HepG2 (cell line): ENCODE results near the gene NFKB2. TPM values are rescaled to one million over a fixed set of nuclear protein-coding genes. Genes with fewer than 3 reads are reported as not detected.

Source experiments
- ARNTL ChIP-seq: sonication (generic); formaldehyde crosslinking; IDR thresholded peaks from 2 replicates; pipeline ENCODE4 v1.4.0; 2020; ENCODE audit warnings: mild to moderate bottlenecking, missing genetic modification reagents
- FOXA1 ChIP-seq, 2 experiments: fragments of 450-650 bp in 1 of 2; sonication (generic) in 1 of 2; formaldehyde crosslinking in 1 of 2; IDR thresholded peaks; 2 replicates each; pipeline versions ENCODE4 v1.4.0 to v1.6.1; 2016 to 2020; ENCODE audit warnings: missing genetic modification reagents in 1 of 2
- KLF15 ChIP-seq: sonication (generic); formaldehyde crosslinking; IDR thresholded peaks from 2 replicates; pipeline ENCODE4 v1.8.1; 2023; ENCODE audit warnings: borderline replicate concordance, mild to moderate bottlenecking, inconsistent platforms, missing genetic modification reagents, mixed read lengths
- LCORL ChIP-seq, 2 experiments: fragments of 450-650 bp in 1 of 2; sonication (generic) in 1 of 2; formaldehyde crosslinking in 1 of 2; IDR thresholded peaks; 2 replicates each; pipeline versions ENCODE4 v1.5.0 to v1.6.1; 2017 to 2020; ENCODE audit warnings: antibody characterized with exemption in 1 of 2, missing genetic modification reagents in 1 of 2
- MIXL1 ChIP-seq: IDR thresholded peaks from 2 replicates; pipeline ENCODE4 v1.6.1; 2016
- ZNF614 ChIP-seq: IDR thresholded peaks from 2 replicates; pipeline ENCODE4 v1.6.1; 2018; ENCODE audit warnings: missing biosample characterization, missing genetic modification reagents, inconsistent platforms, borderline replicate concordance
- ZNF768 ChIP-seq: sonication (generic); formaldehyde crosslinking; IDR thresholded peaks from 2 replicates; pipeline ENCODE4 v1.4.0; 2020; ENCODE audit warnings: missing genetic modification reagents
- ZNF780A ChIP-seq: sonication (generic); formaldehyde crosslinking; IDR thresholded peaks from 2 replicates; pipeline ENCODE4 v1.8.0; 2022; ENCODE audit warnings: mild to moderate bottlenecking, missing genetic modification reagents, moderate library complexity
- polyA plus RNA-seq, 8 experiments: library from polyadenylated mRNA; depleted of rRNA in 3 of 8; stranded (reverse) in 7 of 8; unstranded in 1 of 8; fragments of >200 nt; fragmentation: Illumina TruSeq in 4 of 8; extraction: Trizol in 4 of 8; gene quantifications; 2 replicates each; pipeline versions ENCODE4 v1.2.1 to v1.2.3, GENCODE V29; 2011 to 2016; ENCODE audit warnings: low read depth in 4 of 8, missing spikeins in 1 of 8, mixed read lengths in 1 of 8; ENCODE audit not compliant: insufficient read depth in 1 of 8
- total RNA-seq, 5 experiments: library from RNA; depleted of rRNA; stranded (reverse); fragments of >200 nt; fragmentation: Illumina TruSeq; extraction: Trizol; gene quantifications; 2 replicates each; pipeline ENCODE4 v1.2.3, GENCODE V29; 2016; ENCODE audit warnings: low read depth in 1 of 5
- TF ChIP-seq, protein P1 (sequence below): IDR thresholded peaks from 2 replicates; pipeline ENCODE4 v1.6.1; 2018; ENCODE audit warnings: missing genetic modification reagents, mild to moderate bottlenecking, missing compliant biosample characterization
- TF ChIP-seq, protein P2 (sequence below): sonication (generic); formaldehyde crosslinking; IDR thresholded peaks from 2 replicates; pipeline ENCODE4 v1.4.0; 2020; ENCODE audit warnings: missing genetic modification reagents
- TF ChIP-seq, protein P3 (sequence below): sonication (generic); formaldehyde crosslinking; IDR thresholded peaks from 2 replicates; pipeline ENCODE4 v1.4.0; 2020; ENCODE audit warnings: missing genetic modification reagents, mild to moderate bottlenecking, borderline replicate concordance
- TF ChIP-seq, protein P4 (sequence below): IDR thresholded peaks from 2 replicates; pipeline ENCODE4 v1.4.0; 2020; ENCODE audit warnings: mild to moderate bottlenecking, missing genetic modification reagents
- TF ChIP-seq, protein P5 (sequence below): conservative IDR thresholded peaks from 2 replicates; pipeline ENCODE4 v1.6.1; 2018; ENCODE audit warnings: missing genetic modification reagents
- TF ChIP-seq, protein P6 (sequence below): sonication (generic); formaldehyde crosslinking; IDR thresholded peaks from 2 replicates; pipeline ENCODE4 v1.4.0; 2020; ENCODE audit warnings: missing genetic modification reagents

The NFKB2 gene
- total and polyA plus RNA-seq, 2 of the 13 experiments (the other 11 are each of a cell fraction or from before 2014, with no cell fraction given): 7.7 to 12.5 TPM

DNA sequence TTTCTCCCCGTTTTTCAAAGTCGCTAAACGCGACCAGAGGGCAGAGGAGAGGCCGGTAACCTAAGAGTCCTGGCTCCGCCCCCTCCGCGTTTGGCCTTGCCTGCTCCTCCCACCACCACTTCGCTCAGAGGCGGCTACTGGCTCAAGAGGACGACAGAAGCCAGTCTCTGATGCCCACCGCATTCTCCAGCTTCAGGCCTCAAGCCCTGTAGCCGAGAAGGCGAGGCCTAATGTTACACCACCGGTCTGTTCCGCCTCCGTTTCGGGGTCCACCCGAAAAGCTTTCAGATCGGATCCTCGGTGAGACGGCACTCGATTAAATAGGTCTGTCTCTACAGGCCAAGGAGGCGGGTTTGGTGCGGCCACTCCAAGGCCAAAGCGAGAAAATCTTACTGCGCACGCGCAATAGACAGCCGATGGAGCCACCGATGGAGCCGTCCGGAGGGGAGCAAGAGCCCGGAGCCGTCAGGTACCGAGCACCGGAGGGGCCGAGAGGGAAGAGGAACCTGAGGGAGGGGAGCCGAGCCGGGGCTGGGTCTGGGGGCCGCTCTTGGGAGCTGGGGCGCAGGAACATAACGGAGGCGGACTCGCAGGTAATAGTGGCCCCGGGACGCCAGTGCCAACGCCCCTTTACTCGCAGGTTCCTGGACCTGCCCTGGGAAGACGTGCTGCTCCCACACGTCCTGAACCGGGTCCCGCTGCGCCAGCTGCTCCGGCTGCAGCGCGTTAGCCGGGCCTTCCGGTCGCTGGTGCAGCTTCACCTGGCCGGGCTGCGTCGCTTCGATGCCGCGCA is 25.4 kb downstream of the NFKB2 start, which contains the start of gene FBXL15 (continued):
- TF ChIP-seq, protein P1, sequence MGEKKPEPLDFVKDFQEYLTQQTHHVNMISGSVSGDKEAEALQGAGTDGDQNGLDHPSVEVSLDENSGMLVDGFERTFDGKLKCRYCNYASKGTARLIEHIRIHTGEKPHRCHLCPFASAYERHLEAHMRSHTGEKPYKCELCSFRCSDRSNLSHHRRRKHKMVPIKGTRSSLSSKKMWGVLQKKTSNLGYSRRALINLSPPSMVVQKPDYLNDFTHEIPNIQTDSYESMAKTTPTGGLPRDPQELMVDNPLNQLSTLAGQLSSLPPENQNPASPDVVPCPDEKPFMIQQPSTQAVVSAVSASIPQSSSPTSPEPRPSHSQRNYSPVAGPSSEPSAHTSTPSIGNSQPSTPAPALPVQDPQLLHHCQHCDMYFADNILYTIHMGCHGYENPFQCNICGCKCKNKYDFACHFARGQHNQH (CRISPR knock-in tag): peak; percentile 84; the same call in 1 of the 2 replicates
- TF ChIP-seq, protein P2, sequence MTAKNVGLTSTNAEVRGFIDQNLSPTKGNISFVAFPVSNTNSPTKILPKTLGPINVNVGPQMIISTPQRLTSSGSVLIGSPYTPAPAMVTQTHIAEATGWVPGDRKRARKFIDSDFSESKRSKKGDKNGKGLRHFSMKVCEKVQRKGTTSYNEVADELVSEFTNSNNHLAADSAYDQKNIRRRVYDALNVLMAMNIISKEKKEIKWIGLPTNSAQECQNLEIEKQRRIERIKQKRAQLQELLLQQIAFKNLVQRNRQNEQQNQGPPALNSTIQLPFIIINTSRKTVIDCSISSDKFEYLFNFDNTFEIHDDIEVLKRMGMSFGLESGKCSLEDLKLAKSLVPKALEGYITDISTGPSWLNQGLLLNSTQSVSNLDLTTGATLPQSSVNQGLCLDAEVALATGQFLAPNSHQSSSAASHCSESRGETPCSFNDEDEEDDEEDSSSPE (CRISPR knock-in tag): peak; percentile 57
- TF ChIP-seq LCORL (IDR thresholded peaks at IDR 0.05): no peak
- TF ChIP-seq LCORL (CRISPR knock-in tag; IDR thresholded peaks at IDR 0.05): peak; percentile 78
- peak; percentile 14; the same call in 1 of the 2 replicates for TF ChIP-seq ZNF614
- TF ChIP-seq FOXA1 (IDR thresholded peaks at IDR 0.05): no peak
- TF ChIP-seq FOXA1 (CRISPR knock-in tag; IDR thresholded peaks at IDR 0.05): no peak
- TF ChIP-seq, protein P3, sequence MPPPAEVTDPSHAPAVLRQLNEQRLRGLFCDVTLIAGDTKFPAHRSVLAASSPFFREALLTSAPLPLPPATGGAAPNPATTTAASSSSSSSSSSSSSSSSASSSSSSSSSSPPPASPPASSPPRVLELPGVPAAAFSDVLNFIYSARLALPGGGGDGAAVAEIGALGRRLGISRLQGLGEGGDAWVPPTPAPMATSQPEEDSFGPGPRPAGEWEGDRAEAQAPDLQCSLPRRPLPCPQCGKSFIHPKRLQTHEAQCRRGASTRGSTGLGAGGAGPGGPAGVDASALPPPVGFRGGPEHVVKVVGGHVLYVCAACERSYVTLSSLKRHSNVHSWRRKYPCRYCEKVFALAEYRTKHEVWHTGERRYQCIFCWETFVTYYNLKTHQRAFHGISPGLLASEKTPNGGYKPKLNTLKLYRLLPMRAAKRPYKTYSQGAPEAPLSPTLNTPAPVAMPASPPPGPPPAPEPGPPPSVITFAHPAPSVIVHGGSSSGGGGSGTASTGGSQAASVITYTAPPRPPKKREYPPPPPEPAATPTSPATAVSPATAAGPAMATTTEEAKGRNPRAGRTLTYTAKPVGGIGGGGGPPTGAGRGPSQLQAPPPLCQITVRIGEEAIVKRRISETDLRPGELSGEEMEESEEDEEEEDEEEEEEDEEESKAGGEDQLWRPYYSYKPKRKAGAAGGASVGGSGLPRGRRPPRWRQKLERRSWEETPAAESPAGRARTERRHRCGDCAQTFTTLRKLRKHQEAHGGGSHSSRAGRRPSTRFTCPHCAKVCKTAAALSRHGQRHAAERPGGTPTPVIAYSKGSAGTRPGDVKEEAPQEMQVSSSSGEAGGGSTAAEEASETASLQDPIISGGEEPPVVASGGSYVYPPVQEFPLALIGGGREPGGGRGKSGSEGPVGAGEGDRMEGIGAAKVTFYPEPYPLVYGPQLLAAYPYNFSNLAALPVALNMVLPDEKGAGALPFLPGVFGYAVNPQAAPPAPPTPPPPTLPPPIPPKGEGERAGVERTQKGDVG: 0 out of 2 replicates have a peak, but pooled peaks have one; percentile 13
- TF ChIP-seq, protein P4, sequence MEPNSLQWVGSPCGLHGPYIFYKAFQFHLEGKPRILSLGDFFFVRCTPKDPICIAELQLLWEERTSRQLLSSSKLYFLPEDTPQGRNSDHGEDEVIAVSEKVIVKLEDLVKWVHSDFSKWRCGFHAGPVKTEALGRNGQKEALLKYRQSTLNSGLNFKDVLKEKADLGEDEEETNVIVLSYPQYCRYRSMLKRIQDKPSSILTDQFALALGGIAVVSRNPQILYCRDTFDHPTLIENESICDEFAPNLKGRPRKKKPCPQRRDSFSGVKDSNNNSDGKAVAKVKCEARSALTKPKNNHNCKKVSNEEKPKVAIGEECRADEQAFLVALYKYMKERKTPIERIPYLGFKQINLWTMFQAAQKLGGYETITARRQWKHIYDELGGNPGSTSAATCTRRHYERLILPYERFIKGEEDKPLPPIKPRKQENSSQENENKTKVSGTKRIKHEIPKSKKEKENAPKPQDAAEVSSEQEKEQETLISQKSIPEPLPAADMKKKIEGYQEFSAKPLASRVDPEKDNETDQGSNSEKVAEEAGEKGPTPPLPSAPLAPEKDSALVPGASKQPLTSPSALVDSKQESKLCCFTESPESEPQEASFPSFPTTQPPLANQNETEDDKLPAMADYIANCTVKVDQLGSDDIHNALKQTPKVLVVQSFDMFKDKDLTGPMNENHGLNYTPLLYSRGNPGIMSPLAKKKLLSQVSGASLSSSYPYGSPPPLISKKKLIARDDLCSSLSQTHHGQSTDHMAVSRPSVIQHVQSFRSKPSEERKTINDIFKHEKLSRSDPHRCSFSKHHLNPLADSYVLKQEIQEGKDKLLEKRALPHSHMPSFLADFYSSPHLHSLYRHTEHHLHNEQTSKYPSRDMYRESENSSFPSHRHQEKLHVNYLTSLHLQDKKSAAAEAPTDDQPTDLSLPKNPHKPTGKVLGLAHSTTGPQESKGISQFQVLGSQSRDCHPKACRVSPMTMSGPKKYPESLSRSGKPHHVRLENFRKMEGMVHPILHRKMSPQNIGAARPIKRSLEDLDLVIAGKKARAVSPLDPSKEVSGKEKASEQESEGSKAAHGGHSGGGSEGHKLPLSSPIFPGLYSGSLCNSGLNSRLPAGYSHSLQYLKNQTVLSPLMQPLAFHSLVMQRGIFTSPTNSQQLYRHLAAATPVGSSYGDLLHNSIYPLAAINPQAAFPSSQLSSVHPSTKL (CRISPR knock-in tag): peak; percentile 44; the same call in 1 of the 2 replicates
- TF ChIP-seq KLF15 (CRISPR knock-in tag): 0 out of 2 replicates have a peak, but pooled peaks have one; percentile 4
- peak; percentile 64 for TF ChIP-seq ZNF768 (CRISPR knock-in tag)
- TF ChIP-seq, protein P5, sequence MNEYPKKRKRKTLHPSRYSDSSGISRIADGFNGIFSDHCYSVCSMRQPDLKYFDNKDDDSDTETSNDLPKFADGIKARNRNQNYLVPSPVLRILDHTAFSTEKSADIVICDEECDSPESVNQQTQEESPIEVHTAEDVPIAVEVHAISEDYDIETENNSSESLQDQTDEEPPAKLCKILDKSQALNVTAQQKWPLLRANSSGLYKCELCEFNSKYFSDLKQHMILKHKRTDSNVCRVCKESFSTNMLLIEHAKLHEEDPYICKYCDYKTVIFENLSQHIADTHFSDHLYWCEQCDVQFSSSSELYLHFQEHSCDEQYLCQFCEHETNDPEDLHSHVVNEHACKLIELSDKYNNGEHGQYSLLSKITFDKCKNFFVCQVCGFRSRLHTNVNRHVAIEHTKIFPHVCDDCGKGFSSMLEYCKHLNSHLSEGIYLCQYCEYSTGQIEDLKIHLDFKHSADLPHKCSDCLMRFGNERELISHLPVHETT (CRISPR knock-in tag): peak; percentile 83
- TF ChIP-seq, protein P6, sequence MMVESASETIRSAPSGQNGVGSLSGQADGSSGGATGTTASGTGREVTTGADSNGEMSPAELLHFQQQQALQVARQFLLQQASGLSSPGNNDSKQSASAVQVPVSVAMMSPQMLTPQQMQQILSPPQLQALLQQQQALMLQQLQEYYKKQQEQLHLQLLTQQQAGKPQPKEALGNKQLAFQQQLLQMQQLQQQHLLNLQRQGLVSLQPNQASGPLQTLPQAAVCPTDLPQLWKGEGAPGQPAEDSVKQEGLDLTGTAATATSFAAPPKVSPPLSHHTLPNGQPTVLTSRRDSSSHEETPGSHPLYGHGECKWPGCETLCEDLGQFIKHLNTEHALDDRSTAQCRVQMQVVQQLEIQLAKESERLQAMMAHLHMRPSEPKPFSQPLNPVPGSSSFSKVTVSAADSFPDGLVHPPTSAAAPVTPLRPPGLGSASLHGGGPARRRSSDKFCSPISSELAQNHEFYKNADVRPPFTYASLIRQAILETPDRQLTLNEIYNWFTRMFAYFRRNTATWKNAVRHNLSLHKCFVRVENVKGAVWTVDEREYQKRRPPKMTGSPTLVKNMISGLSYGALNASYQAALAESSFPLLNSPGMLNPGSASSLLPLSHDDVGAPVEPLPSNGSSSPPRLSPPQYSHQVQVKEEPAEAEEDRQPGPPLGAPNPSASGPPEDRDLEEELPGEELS (CRISPR knock-in tag): peak; percentile 70
- peak; percentile 65 for TF ChIP-seq ARNTL (CRISPR knock-in tag)
- no peak for TF ChIP-seq ZNF780A (CRISPR knock-in tag)
- TF ChIP-seq MIXL1 (CRISPR knock-in tag): peak; percentile 61
